Ascending aorta (tissue), 2 donors: ENCODE measurements around the gene ADAMTS8. TPM values are rescaled to one million over a fixed set of nuclear protein-coding genes. Genes with fewer than 3 reads are reported as not detected.

Experiments
- DNase-seq, 2 donors: peaks; one replicate each; pipeline ENCODE4 v3.0.0-alpha.2; 2019; ENCODE audit warnings: low spot score in 2 of 2
- H3K27ac ChIP-seq, 2 donors: fragments of 200-600 bp; sonication (generic); one replicate each; pipeline ENCODE4 v1.5.1; 2016 to 2017; ENCODE audit warnings: mild to moderate bottlenecking in 1 of 2
- H3K27me3 ChIP-seq: fragments of 200-600 bp; sonication (generic); one replicate; pipeline ENCODE4 v1.5.1; 2017
- H3K36me3 ChIP-seq, 2 donors: fragments of 200-600 bp; sonication (generic); one replicate each; pipeline ENCODE4 v1.5.1; 2016
- H3K4me1 ChIP-seq, 2 donors: fragments of 200-600 bp; sonication (generic); one replicate each; pipeline ENCODE4 v1.5.1; 2016 to 2017; ENCODE audit warnings: mild to moderate bottlenecking in 1 of 2
- H3K4me3 ChIP-seq, 2 donors: fragments of 200-600 bp; sonication (generic); one replicate each; pipeline ENCODE4 v1.5.1; 2016 to 2017; ENCODE audit warnings: mild to moderate bottlenecking in 1 of 2
- H3K9me3 ChIP-seq, 2 donors: fragments of 200-600 bp; sonication (generic); one replicate each; pipeline ENCODE4 v1.5.1; 2016
- intact Hi-C: fragments of 100-400 bp; cut with DNase I; formaldehyde crosslinking; loops from one replicate; pipeline ENCODE4 v1.15.1; 2023
- total RNA-seq: library from RNA; depleted of rRNA; stranded (reverse); fragments of >200 nt; gene quantifications from one replicate; pipeline ENCODE4 v1.1.0, GENCODE V29; 2016
- TF ChIP-seq, protein P1 (sequence below), 3 experiments: fragments of 200-600 bp in 2 of 3; fragments of 450-650 bp in 1 of 3; sonication (generic) in 2 of 3; IDR thresholded peaks; one replicate each; pipeline ENCODE4 v1.5.1; 2016 to 2019; ENCODE audit warnings: antibody characterized with exemption in 3 of 3, mild to moderate bottlenecking in 1 of 3, moderate library complexity in 1 of 3

ADAMTS8 gene
- total RNA-seq, 1 donor from 2014 or later, result 0.64 TPM

DNA sequence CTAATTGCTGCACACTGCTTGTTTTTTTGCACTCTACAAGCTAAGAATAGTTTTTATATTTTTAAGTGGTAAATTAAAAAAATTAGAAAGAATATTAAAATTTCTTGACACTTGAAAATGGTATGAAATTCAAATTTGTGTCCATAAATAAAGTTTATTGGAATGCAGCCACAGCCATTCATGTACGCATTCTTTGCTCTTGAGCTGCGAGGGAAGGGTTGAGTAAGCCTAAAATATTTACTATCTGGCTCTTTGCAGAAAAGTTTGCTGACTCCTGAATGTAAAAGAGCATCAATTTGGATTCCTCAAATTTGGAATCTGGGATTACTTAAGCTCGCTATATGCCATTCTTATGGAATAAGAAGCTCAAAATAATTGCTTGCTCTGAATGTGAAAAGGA, 3.4 kb upstream of the ADAMTS8 start:
- Histone ChIP-seq H3K27me3 (no peaks in the 10 kb centered on the region), H3K27ac (no peak overlapping the region), H3K36me3 (no peaks in the 10 kb centered on the region), H3K4me3 (no peak overlapping the region), H3K4me1 (peaks cover 0 to 12% of the 10 kb centered on the region in 2 donors), H3K9me3 (no peaks in the 10 kb centered on the region)
- TF ChIP-seq, protein P1, sequence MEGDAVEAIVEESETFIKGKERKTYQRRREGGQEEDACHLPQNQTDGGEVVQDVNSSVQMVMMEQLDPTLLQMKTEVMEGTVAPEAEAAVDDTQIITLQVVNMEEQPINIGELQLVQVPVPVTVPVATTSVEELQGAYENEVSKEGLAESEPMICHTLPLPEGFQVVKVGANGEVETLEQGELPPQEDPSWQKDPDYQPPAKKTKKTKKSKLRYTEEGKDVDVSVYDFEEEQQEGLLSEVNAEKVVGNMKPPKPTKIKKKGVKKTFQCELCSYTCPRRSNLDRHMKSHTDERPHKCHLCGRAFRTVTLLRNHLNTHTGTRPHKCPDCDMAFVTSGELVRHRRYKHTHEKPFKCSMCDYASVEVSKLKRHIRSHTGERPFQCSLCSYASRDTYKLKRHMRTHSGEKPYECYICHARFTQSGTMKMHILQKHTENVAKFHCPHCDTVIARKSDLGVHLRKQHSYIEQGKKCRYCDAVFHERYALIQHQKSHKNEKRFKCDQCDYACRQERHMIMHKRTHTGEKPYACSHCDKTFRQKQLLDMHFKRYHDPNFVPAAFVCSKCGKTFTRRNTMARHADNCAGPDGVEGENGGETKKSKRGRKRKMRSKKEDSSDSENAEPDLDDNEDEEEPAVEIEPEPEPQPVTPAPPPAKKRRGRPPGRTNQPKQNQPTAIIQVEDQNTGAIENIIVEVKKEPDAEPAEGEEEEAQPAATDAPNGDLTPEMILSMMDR (IDR thresholded peaks at IDR 0.05), result no peak
- intact Hi-C loops, result loop anchor here (1.0 to 5.0 kb wide), 2 partner anchors 464 to 1240 kb away; no protein-coding TSS in a partner anchor
- no peak for DNase-seq

DNA sequence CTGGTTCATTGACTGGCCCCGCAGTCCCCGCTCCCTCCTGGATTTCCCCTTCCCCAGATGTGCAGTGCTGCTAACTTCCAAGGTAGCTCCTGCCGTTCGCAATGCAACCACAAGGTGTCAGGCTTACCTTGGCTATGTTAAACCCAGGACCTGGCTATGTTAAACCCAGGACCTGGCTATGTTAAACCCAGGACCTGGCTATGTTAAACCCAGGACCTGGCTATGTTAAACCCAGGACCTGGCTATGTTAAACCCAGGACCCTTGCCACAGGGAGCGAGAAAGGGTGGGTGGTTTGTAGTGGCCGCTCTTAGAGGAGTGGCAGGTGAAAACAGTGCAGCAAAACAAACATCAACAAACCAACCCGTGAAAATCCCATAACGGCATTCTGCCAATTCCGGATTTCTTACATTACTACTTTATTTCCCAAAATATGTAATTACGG, 2.9 kb upstream of the ADAMTS8 start:
- H3K4me1 ChIP-seq, result peaks cover 3 to 17% of the 10 kb centered on the region in 2 donors
- no peaks in the 10 kb centered on the region for H3K9me3 ChIP-seq
- H3K27me3 ChIP-seq, result no peaks in the 10 kb centered on the region
- intact Hi-C loops, result loop anchor here (1.0 to 5.0 kb wide), 2 partner anchors 464 to 1241 kb away; no protein-coding TSS in a partner anchor
- H3K27ac ChIP-seq, result no peak overlapping the region
- H3K36me3 ChIP-seq, result no peaks in the 10 kb centered on the region
- DNase-seq, result peak in 1 of 2 donors; percentile 89
- TF ChIP-seq, protein P1 (IDR thresholded peaks at IDR 0.05), result peak; percentile 65 to 74 (median 68)
- H3K4me3 ChIP-seq, result no peak overlapping the region

DNA sequence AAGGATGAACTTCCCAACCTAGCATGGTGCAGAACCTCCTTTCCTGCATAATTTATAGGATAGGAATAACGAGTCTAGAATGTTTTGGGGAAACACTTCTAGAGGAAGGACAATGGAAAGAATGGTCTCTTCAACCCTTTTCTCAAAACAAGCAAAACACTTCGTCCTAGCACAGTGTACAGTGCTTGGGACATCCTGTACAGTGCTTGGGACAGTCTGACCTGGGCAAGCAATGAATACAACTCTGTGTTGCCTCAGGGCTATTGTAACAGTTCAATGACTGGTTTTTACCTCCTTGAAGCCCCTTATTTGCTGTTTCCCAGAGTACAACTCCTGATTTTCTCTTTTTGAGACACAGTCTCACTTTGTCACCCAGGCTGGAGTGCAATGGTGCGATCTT, 1.6 kb upstream of the ADAMTS8 start:
- Histone ChIP-seq H3K4me3 (no peak overlapping the region), H3K27me3 (no peaks in the 10 kb centered on the region), H3K4me1 (peaks cover 3 to 17% of the 10 kb centered on the region in 2 donors), H3K36me3 (no peaks in the 10 kb centered on the region), H3K9me3 (no peaks in the 10 kb centered on the region), H3K27ac (no peak overlapping the region)
- no peak for DNase-seq
- TF ChIP-seq, protein P1 (IDR thresholded peaks at IDR 0.05), result no peak
- intact Hi-C loops, result loop anchor here (2.0 to 5.0 kb wide), 3 partner anchors 113 to 1242 kb away; no protein-coding TSS in a partner anchor

DNA sequence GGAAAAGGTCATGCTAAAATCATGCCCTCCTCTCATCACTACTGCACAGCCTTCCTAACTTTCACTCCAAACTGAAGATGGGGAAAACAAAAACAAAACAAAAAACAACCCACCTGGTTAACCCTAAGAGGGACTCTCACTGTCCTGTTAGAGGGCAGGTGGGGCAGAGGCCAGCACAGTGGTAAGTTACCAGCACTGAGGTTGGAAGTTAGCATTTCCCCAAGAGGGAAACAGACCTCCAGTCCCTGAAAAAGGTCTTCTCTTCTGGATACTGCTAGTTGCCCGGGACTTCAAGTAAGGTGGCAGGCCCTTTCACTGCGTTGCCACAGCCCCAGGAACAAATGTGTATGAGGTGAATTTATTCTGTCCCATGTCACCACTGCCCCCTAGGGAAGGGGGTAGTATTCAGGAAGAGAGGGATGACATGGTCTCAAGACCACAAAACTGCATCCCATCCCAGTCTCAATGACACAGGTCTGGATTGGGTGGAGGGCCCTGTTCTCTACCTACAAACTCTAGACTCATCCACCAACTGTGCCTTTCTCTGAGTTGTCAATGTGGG, 792 bp upstream of the ADAMTS8 start:
- intact Hi-C loops, result loop anchor here (2.0 to 5.0 kb wide), 2 partner anchors 112 to 216 kb away; no protein-coding TSS in a partner anchor
- DNase-seq, result no peak
- no peak overlapping the region for H3K27ac ChIP-seq
- TF ChIP-seq, protein P1 (IDR thresholded peaks at IDR 0.05), result no peak
- no peaks in the 10 kb centered on the region for H3K36me3 ChIP-seq
- H3K27me3 ChIP-seq, result no peaks in the 10 kb centered on the region
- H3K4me1 ChIP-seq, result peaks cover 3 to 17% of the 10 kb centered on the region in 2 donors
- H3K9me3 ChIP-seq, result no peaks in the 10 kb centered on the region
- H3K4me3 ChIP-seq, result peak overlapping the region in 1 of 2 donors; percentile 83

DNA sequence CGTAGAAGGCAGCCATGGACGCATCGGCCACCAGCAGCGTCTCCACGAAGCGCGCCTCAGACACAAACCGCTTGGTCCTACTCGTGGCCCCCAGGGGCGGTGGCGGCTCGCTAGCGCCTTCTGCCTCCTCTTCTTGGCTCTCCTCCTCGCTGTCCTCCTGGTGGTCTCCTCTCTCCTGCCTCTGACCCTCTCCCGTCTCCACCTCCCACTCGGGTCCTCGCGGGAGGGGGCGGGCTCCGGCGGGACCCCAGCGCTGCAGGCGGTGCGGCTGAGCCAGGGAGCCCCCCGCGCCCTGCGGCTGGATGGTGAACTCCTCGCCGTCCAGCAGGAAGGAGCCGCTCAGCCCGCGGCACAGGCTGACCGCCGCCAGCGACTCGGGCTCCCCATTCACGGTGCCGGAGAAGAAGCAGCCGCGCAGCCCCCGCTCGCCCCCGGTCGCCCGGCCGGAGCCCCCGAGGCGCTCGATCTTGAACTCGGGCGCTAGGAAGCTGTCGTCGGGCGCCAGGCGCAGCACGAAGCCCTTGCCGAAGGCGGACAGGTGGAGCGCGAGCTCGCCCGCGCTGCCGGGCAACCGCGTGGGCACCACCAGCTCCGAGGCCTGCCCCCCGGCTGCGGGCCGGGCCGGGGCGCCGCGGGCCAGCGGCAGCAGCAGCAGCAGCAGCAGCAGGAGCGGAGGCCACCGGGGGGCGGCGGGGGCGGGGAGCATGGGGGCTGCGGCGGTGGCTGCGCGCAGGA, 661 bp downstream of the ADAMTS8 start:
- Histone ChIP-seq H3K27me3 (no peaks in the 10 kb centered on the region), H3K4me1 (peaks cover 3 to 17% of the 10 kb centered on the region in 2 donors), H3K4me3 (peak overlapping the region; percentile 51 to 83), H3K27ac (peak overlapping the region in 1 of 2 donors; percentile 64), H3K36me3 (no peaks in the 10 kb centered on the region), H3K9me3 (no peaks in the 10 kb centered on the region)
- no peak for DNase-seq
- intact Hi-C loops, result loop anchor here (1.0 to 5.0 kb wide), 3 partner anchors 37 to 215 kb away; no protein-coding TSS in a partner anchor
- TF ChIP-seq, protein P1 (IDR thresholded peaks at IDR 0.05), result peak in 1 of 3 experiments; percentile 45
